Lower leg skin (tissue), 3 donors: ENCODE results near the gene WNT7B.

ENCODE experiments used
- POLR2A ChIP-seq, 2 donors: fragments of 450-650 bp; IDR thresholded peaks; one replicate each; pipeline ENCODE4 v1.6.1; 2016 to 2017; ENCODE audit warnings: antibody characterized with exemption in 2 of 2, mild to moderate bottlenecking in 1 of 2, moderate library complexity in 1 of 2
- TF ChIP-seq, protein P1 (sequence below), 3 donors: fragments of 450-650 bp; IDR thresholded peaks; one replicate each; pipeline ENCODE4 v1.5.1; 2016; ENCODE audit warnings: antibody characterized with exemption in 3 of 3, mild to moderate bottlenecking in 3 of 3, moderate library complexity in 2 of 3

DNA sequence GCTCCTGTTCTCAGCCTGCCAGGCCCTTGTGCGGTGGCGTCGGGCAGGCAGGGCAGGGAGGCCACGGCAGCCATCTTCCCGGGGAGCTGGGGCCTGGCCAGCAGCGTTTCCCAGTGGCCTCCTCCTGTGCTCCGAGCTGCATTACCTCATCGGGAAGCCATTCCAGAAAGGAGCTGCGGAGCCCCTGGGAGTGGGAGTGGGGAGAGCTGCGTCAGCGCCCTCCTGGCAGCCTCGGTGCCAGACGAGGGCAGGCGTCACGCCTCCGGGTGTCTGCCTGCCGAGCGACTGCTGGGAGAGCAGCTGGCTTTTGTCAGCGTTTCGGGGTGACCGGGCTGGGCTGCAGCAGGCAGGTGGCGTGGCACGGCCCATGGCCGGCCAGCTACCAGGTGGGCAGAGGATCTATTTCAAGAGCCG, 30.9 kb upstream of the WNT7B start:
- TF ChIP-seq POLR2A (IDR thresholded peaks at IDR 0.05): no peak
- TF ChIP-seq, protein P1, sequence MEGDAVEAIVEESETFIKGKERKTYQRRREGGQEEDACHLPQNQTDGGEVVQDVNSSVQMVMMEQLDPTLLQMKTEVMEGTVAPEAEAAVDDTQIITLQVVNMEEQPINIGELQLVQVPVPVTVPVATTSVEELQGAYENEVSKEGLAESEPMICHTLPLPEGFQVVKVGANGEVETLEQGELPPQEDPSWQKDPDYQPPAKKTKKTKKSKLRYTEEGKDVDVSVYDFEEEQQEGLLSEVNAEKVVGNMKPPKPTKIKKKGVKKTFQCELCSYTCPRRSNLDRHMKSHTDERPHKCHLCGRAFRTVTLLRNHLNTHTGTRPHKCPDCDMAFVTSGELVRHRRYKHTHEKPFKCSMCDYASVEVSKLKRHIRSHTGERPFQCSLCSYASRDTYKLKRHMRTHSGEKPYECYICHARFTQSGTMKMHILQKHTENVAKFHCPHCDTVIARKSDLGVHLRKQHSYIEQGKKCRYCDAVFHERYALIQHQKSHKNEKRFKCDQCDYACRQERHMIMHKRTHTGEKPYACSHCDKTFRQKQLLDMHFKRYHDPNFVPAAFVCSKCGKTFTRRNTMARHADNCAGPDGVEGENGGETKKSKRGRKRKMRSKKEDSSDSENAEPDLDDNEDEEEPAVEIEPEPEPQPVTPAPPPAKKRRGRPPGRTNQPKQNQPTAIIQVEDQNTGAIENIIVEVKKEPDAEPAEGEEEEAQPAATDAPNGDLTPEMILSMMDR (IDR thresholded peaks at IDR 0.05): no peak
